PC-9 (cell line): ENCODE data around the gene JAK1. TPM values are rescaled to one million over a fixed set of nuclear protein-coding genes. Genes with fewer than 3 reads are reported as not detected.

Source experiments
- BruUV-seq: library from RNA; stranded (reverse); fragments of 400-500 nt; replicated peaks from 2 replicates; lab custom pipeline; 2021; lab: Mats Ljungman, UMichigan
- CTCF ChIA-PET: fragments of 300-600 bp; sonication (Branson Sonifier 250); formaldehyde crosslinking; loops from one replicate; lab custom pipeline; 2022; ENCODE audit warnings: antibody characterized with exemption; lab: Charles Lee
- POLR2A ChIA-PET: fragments of 300-600 bp; sonication (Branson Sonifier 250); formaldehyde crosslinking; loops from one replicate; lab custom pipeline; 2022; ENCODE audit warnings: antibody characterized with exemption; ENCODE audit not compliant: unreplicated experiment; lab: Charles Lee
- DNase-seq, 2 experiments: peaks; one replicate each; pipeline versions ENCODE4 v3.0.0 to v3.0.0-alpha.2; 2015 to 2022; ENCODE audit warnings: mixed read lengths in 1 of 2
- H2AFZ ChIP-seq: fragments of 200-600 bp; sonication (generic); 2 replicates; pipeline ENCODE4 v1.8.1; 2017; ENCODE audit warnings: antibody characterized with exemption
- H3F3A ChIP-seq: fragments of 200-600 bp; sonication (generic); 2 replicates; pipeline ENCODE4 v1.8.1; 2017; ENCODE audit warnings: antibody characterized with exemption, mild to moderate bottlenecking, low read depth; ENCODE audit not compliant: insufficient read depth
- H3K27ac ChIP-seq: fragments of 200-600 bp; sonication (generic); 2 replicates; pipeline ENCODE4 v1.6.1; 2016; ENCODE audit warnings: mixed run types
- H3K27me3 ChIP-seq: fragments of 200-600 bp; sonication (generic); 2 replicates; pipeline ENCODE4 v1.6.1; 2016; ENCODE audit warnings: low read depth, mixed run types; ENCODE audit not compliant: insufficient read depth
- H3K36me3 ChIP-seq: fragments of 200-600 bp; sonication (generic); 2 replicates; pipeline ENCODE4 v1.6.1; 2016; ENCODE audit warnings: low read depth, mixed run types
- H3K4me1 ChIP-seq: fragments of 200-600 bp; sonication (generic); replicated peaks from 2 replicates; pipeline ENCODE4 v1.6.1; 2016; ENCODE audit warnings: mixed run types; ENCODE audit not compliant: insufficient read depth
- H3K4me2 ChIP-seq: fragments of 200-600 bp; sonication (generic); 2 replicates; pipeline ENCODE4 v1.6.1; 2017; ENCODE audit warnings: mixed run types
- H3K4me3 ChIP-seq: fragments of 200-600 bp; sonication (generic); 2 replicates; pipeline ENCODE4 v1.6.1; 2016; ENCODE audit warnings: mixed run types
- H3K79me2 ChIP-seq: fragments of 200-600 bp; sonication (generic); 2 replicates; pipeline ENCODE4 v1.6.1; 2017; ENCODE audit warnings: low read depth, mixed run types
- H3K9me2 ChIP-seq: fragments of 200-600 bp; sonication (generic); 2 replicates; pipeline ENCODE4 v1.8.1; 2017; ENCODE audit warnings: mild to moderate bottlenecking; ENCODE audit not compliant: insufficient read depth
- H3K9me3 ChIP-seq: fragments of 200-600 bp; sonication (generic); 2 replicates; pipeline ENCODE4 v1.8.1; 2016; ENCODE audit warnings: low read depth; ENCODE audit not compliant: insufficient read depth
- H4K20me1 ChIP-seq: fragments of 200-600 bp; sonication (generic); 2 replicates; pipeline ENCODE4 v1.8.1; 2017; ENCODE audit not compliant: insufficient read depth
- EZH2 ChIP-seq: fragments of 200-600 bp; sonication (generic); IDR thresholded peaks from 2 replicates; pipeline ENCODE4 v1.8.0; 2017; ENCODE audit warnings: antibody characterized with exemption, low read depth
- intact Hi-C: fragments of 100-400 bp; cut with micrococcal nuclease; formaldehyde crosslinking; loops from one replicate; pipeline ENCODE4 v1.10.0; 2022; ENCODE audit not compliant: unreplicated experiment
- total RNA-seq: library from RNA; stranded (reverse); gene quantifications from 2 replicates; pipeline ENCODE4 v1.2.3, GENCODE V29; 2021
- TF ChIP-seq, protein P1 (sequence below): fragments of 200-600 bp; sonication (generic); conservative IDR thresholded peaks from 2 replicates; pipeline ENCODE4 v1.6.1; 2017; ENCODE audit warnings: mixed run types, antibody characterized with exemption, mild to moderate bottlenecking, moderate library complexity

JAK1 gene
- total RNA-seq, 1 experiment from 2014 or later, result 88.5 TPM

DNA sequence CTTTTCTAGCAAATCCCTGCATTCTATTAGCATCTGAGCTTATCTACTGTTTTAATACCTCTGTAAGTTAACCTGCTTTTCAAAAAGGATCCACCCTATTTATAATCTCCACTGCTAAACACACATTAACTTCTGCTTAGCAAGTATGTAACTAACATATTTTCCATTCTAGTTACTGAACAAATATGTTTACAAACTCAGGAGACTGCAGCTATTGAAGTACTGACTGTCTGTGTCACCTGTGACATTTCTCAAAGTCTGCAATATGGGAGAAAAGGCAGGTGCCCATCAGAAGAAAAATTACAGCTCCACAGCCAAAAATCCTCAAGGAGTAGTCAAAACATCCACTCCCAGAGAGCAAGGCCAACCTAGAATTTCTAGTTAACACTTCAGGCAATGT, 88.3 kb downstream of the JAK1 start:
- TF ChIP-seq EZH2, result no peak
- TF ChIP-seq, protein P1, sequence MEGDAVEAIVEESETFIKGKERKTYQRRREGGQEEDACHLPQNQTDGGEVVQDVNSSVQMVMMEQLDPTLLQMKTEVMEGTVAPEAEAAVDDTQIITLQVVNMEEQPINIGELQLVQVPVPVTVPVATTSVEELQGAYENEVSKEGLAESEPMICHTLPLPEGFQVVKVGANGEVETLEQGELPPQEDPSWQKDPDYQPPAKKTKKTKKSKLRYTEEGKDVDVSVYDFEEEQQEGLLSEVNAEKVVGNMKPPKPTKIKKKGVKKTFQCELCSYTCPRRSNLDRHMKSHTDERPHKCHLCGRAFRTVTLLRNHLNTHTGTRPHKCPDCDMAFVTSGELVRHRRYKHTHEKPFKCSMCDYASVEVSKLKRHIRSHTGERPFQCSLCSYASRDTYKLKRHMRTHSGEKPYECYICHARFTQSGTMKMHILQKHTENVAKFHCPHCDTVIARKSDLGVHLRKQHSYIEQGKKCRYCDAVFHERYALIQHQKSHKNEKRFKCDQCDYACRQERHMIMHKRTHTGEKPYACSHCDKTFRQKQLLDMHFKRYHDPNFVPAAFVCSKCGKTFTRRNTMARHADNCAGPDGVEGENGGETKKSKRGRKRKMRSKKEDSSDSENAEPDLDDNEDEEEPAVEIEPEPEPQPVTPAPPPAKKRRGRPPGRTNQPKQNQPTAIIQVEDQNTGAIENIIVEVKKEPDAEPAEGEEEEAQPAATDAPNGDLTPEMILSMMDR, result no peak
- no peaks in the 10 kb centered on the region; the same call in 1 of the 2 replicates for H4K20me1 ChIP-seq
- intact Hi-C loops, result no loop called here
- POLR2A ChIA-PET, result no interaction called here
- no peaks in the 10 kb centered on the region for H3K4me1 ChIP-seq
- H3K36me3 ChIP-seq, result peaks cover 4% of the 10 kb centered on the region; the same call in 1 of the 2 replicates
- no peak overlapping the region for H3K4me3 ChIP-seq
- H3K9me3 ChIP-seq, result no peaks in the 10 kb centered on the region
- no peaks in the 10 kb centered on the region for H3K27me3 ChIP-seq
- CTCF ChIA-PET, result no interaction called here
- no TSS peak for BruUV-seq
- no peaks in the 10 kb centered on the region for H3K9me2 ChIP-seq
- H2AFZ ChIP-seq, result no peak overlapping the region
- no peak overlapping the region for H3K4me2 ChIP-seq
- H3F3A ChIP-seq, result no peaks in the 10 kb centered on the region
- no peak overlapping the region for H3K27ac ChIP-seq
- H3K79me2 ChIP-seq, result no peaks in the 10 kb centered on the region
- DNase-seq, result no peak

- CTCF ChIA-PET, result no interaction called here
- Histone ChIP-seq H3K9me3 (no peaks in the 10 kb centered on the region), H3K79me2 (no peaks in the 10 kb centered on the region), H3K27me3 (no peaks in the 10 kb centered on the region), H3K27ac (no peak overlapping the region), H3K4me1 (no peaks in the 10 kb centered on the region), H3K4me3 (no peak overlapping the region), H2AFZ (no peak overlapping the region), H3K4me2 (no peak overlapping the region), H3F3A (no peaks in the 10 kb centered on the region), H3K36me3 (peaks cover 4% of the 10 kb centered on the region; the same call in 1 of the 2 replicates), H4K20me1 (no peaks in the 10 kb centered on the region; the same call in 1 of the 2 replicates), H3K9me2 (no peaks in the 10 kb centered on the region)
- DNase-seq, result no peak
- POLR2A ChIA-PET, result no interaction called here
- BruUV-seq, result no TSS peak
- intact Hi-C loops, result no loop called here
- TF ChIP-seq EZH2, result no peak
- TF ChIP-seq, protein P1, result no peak
These were observed 88.8 kb downstream of the JAK1 start for GRCh38 chr1:64877598-64877997.

DNA sequence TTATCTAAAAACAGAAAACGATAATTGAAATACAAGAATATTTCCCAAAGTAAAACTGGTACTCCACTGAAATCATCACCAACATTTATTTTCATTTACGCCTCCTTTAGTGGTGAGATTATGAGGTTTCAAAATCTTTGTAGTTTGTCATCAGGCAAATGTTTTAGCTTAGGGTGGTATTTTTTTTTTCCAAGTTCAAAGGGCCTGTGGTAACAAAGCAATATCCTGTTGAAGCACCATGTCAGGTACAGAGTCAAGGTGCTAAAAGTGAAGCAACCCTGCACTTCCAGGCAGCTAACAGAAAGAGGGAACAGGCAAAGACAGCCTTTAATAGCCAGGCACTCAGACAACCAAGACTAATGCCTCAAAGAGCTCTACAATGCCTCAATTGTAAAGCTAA, 89.2 kb downstream of the JAK1 start:
- no peak overlapping the region for H3K4me2 ChIP-seq
- no peak overlapping the region for H3K27ac ChIP-seq
- CTCF ChIA-PET, result no interaction called here
- H4K20me1 ChIP-seq, result no peaks in the 10 kb centered on the region; the same call in 1 of the 2 replicates
- no peak overlapping the region for H2AFZ ChIP-seq
- intact Hi-C loops, result no loop called here
- BruUV-seq, result no TSS peak
- H3K9me2 ChIP-seq, result no peaks in the 10 kb centered on the region
- H3K4me3 ChIP-seq, result no peak overlapping the region
- no peaks in the 10 kb centered on the region for H3F3A ChIP-seq
- no peaks in the 10 kb centered on the region for H3K9me3 ChIP-seq
- TF ChIP-seq EZH2, result no peak
- TF ChIP-seq, protein P1, result no peak
- H3K79me2 ChIP-seq, result no peaks in the 10 kb centered on the region
- DNase-seq, result no peak
- H3K4me1 ChIP-seq, result no peaks in the 10 kb centered on the region
- H3K27me3 ChIP-seq, result no peaks in the 10 kb centered on the region
- H3K36me3 ChIP-seq, result peaks cover 4% of the 10 kb centered on the region; the same call in 1 of the 2 replicates
- POLR2A ChIA-PET, result no interaction called here
